BLaER1 treated with 17β-estradiol and CSF1 and Interleukin-3, amounts not matched to agents 10 nM and 100 nM (cell line): ENCODE data around the gene CEP250.
"Not testable (repeated sequence)": the region's sequence is repeated elsewhere in the genome, so short reads cannot be mapped to it uniquely, and the experiment has no call there.

ENCODE experiments used
- H3K27ac ChIP-seq, 11 experiments: shearing (Covaris generic); formaldehyde crosslinking; 2 replicates each; pipeline ENCODE4 v1.8.1; 2022
- H3K27me3 ChIP-seq, 11 experiments: shearing (Covaris generic); formaldehyde crosslinking; 2 replicates each; pipeline ENCODE4 v1.8.1; 2022
- H3K36me3 ChIP-seq, 11 experiments: shearing (Covaris generic); formaldehyde crosslinking; 2 replicates each; pipeline ENCODE4 v1.8.1; 2022
- H3K4me1 ChIP-seq, 10 experiments: shearing (Covaris generic); formaldehyde crosslinking; 2 replicates each; pipeline ENCODE4 v1.8.1; 2022
- H3K4me2 ChIP-seq, 11 experiments: shearing (Covaris generic); formaldehyde crosslinking; 2 replicates each; pipeline ENCODE4 v1.8.1; 2022
- H3K4me3 ChIP-seq, 10 experiments: shearing (Covaris generic); formaldehyde crosslinking; 2 replicates each; pipeline ENCODE4 v1.8.1; 2022
- H3K9ac ChIP-seq, 11 experiments: shearing (Covaris generic); formaldehyde crosslinking; 2 replicates each; pipeline ENCODE4 v1.8.1; 2022
- H3K9me3 ChIP-seq, 11 experiments: shearing (Covaris generic); formaldehyde crosslinking; replicated peaks in 1 of 11; 2 replicates each; pipeline ENCODE4 v1.8.1; 2022
- H4K20me1 ChIP-seq, 11 experiments: shearing (Covaris generic); formaldehyde crosslinking; 2 replicates each; pipeline ENCODE4 v1.8.1; 2022
- Cebpa-rat ChIP-seq, 11 experiments: shearing (Covaris generic); IDR thresholded peaks; 2 replicates each; pipeline ENCODE4 v1.8.1; 2022

CEP250 gene

DNA sequence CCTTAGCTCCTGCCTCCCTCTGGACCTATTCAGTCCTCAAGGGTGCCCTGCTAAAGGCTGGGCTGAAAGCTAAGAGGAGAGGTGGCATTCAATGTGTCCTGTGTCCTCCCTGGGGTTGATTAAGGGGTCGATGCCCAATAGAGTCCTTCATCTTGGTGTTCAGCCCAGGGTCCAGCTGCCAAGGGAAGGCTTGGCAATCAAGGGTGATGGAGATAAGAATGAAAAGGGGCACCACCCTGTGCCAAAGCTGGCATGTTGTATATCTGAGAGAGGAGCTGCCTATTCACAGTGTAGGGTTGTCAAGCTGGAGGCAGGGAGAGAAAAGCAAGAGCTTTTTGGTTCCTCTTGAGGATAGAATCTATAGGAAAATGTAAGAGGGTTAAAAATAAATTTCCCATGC is 61.7 kb downstream of the CEP250 start:
- no peaks in the 10 kb centered on the region for H3K27me3 ChIP-seq
- no peak overlapping the region for H3K9ac ChIP-seq
- H3K4me1 ChIP-seq = no peaks in the 10 kb centered on the region
- peaks cover 0 to 9% (median 0%) of the 10 kb centered on the region in 11 experiments; a peak in 3 of 22 replicates for H4K20me1 ChIP-seq
- H3K4me2 ChIP-seq = no peak overlapping the region
- no peak for TF ChIP-seq Cebpa-rat (IDR thresholded peaks at IDR 0.05)
- peaks cover 28 to 37% (median 33%) of the 10 kb centered on the region in 11 experiments for H3K36me3 ChIP-seq
- no peak overlapping the region for H3K27ac ChIP-seq
- no peaks in the 10 kb centered on the region for H3K9me3 ChIP-seq
- no peak overlapping the region for H3K4me3 ChIP-seq

DNA sequence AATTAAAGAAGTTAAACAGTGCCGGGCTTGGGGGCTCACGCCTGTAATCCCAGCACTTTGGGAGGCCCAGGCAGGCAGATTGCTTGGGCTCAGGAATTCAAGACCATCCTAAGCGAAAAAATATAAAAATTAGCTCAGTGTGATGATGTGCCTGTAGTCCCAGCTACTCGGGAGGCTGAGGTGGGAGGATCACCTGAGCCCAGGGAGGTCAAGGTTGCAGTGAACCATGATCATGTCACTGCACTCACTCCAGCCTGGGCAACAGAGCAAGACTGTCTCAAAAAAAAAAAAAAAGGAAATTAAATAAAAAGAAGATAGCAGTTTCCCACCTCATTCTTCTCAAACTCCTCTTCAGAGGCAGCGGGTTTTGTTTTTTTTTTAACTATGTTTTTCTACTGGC is 62.4 kb downstream of the CEP250 start:
- H3K36me3 ChIP-seq = peaks cover 22 to 31% (median 27%) of the 10 kb centered on the region in 11 experiments
- not testable (repeated sequence) for H3K27me3 ChIP-seq, H3K4me1 ChIP-seq, H3K4me2 ChIP-seq, H3K9ac ChIP-seq, H3K27ac ChIP-seq, H3K9me3 ChIP-seq, H4K20me1 ChIP-seq, H3K4me3 ChIP-seq

DNA sequence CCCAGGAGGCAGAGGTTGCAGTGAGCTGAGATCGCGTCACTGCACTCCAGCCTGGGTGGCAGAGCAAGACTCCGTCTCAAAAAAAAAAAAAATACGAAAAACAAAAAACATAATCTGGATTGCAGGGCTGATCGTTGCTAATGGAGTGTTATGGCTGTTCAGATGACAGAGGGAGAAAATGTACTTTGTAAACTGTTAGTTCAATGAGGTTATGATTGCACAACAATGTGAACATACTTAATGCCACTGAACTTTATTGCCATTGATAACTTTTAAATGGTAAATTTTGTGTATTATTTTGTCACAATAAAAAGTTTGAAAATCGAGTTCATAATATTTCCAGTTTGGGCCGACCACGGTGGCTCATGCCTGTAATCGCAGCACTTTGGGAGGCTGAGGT is 63.6 kb downstream of the CEP250 start:
- H3K4me3 ChIP-seq = no peak overlapping the region
- H4K20me1 ChIP-seq = no peaks in the 10 kb centered on the region; a peak in 2 of 22 replicates
- H3K4me1 ChIP-seq = no peaks in the 10 kb centered on the region
- H3K4me2 ChIP-seq = no peak overlapping the region
- no peaks in the 10 kb centered on the region for H3K27me3 ChIP-seq
- no peak overlapping the region for H3K9ac ChIP-seq
- H3K9me3 ChIP-seq = no peaks in the 10 kb centered on the region
- no peak overlapping the region for H3K27ac ChIP-seq
- H3K36me3 ChIP-seq = peaks cover 11 to 19% (median 15%) of the 10 kb centered on the region in 11 experiments; a peak in 21 of 22 replicates
- peak in 1 of 11 experiments; percentile 43; a peak in 3 of 22 replicates for TF ChIP-seq Cebpa-rat (IDR thresholded peaks at IDR 0.05)

DNA sequence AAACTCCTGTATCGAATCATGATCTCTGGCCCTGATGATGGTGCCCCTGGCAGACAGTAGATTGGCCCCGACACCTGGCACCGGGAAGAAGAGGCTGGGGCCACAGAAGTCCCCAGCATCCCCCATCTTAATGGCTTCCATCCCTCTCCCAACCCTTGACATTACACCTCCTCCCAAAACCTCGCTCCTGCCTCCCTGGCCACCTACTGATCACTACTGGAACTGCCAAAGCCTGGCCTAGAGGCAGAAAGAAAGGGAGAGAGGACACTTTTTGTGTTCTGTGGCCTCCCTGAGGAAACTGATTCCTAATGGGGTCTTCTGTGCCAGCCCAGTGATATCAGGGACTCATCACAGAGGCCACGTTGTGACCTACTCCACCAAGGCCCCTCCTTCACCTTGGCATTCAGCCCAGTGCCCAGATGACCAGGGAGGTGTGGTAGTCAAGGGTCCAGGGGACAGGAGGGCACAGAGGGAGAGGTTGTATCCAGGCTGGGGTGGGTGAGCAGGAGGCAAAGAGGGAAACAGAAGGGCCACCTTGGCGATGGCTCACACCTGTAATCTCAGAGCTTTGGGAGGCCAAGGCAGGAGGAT is 68.0 kb downstream of the CEP250 start:
- peaks cover 4 to 16% (median 11%) of the 10 kb centered on the region in 11 experiments; a peak in 16 of 22 replicates for H3K9me3 ChIP-seq
- no peak overlapping the region for H3K9ac ChIP-seq
- no peaks in the 10 kb centered on the region for H3K27me3 ChIP-seq
- H3K36me3 ChIP-seq = no peaks in the 10 kb centered on the region; a peak in 1 of 22 replicates
- no peaks in the 10 kb centered on the region for H4K20me1 ChIP-seq
- no peak overlapping the region for H3K27ac ChIP-seq
- no peak overlapping the region for H3K4me2 ChIP-seq
- no peak overlapping the region for H3K4me3 ChIP-seq
- H3K4me1 ChIP-seq = peaks cover 0 to 7% (median 2%) of the 10 kb centered on the region in 10 experiments; a peak in 7 of 20 replicates
- no peak for TF ChIP-seq Cebpa-rat (IDR thresholded peaks at IDR 0.05)

DNA sequence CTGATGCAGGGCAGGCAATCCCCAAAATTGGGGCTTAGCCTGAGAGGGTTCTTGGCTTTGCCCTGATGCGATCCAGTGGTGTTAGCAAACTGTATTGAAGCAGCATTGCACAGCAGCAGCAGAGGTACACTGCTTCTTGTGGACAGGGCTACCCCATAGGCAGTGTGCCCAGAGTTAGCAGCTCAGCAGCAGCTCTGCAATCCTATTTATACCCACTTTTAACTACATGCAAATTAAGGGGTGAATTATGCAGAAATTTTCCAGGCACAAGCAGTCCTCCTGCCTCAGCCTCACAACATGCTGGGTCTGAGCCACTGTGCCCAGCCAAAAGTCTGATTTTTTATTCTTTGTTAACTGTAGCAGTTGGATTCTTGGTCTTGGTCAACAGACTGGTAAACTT is 70.2 kb downstream of the CEP250 start:
- Histone ChIP-seq H3K4me1 (peaks cover 0 to 7% (median 2%) of the 10 kb centered on the region in 10 experiments; a peak in 7 of 20 replicates), H3K4me2 (no peak overlapping the region), H3K27me3 (no peaks in the 10 kb centered on the region), H3K36me3 (no peaks in the 10 kb centered on the region; a peak in 1 of 22 replicates), H3K9me3 (peaks cover 4 to 16% (median 11%) of the 10 kb centered on the region in 11 experiments; a peak in 16 of 22 replicates), H4K20me1 (no peaks in the 10 kb centered on the region), H3K4me3 (no peak overlapping the region), H3K9ac (no peak overlapping the region), H3K27ac (no peak overlapping the region)
- no peak for TF ChIP-seq Cebpa-rat (IDR thresholded peaks at IDR 0.05)

DNA sequence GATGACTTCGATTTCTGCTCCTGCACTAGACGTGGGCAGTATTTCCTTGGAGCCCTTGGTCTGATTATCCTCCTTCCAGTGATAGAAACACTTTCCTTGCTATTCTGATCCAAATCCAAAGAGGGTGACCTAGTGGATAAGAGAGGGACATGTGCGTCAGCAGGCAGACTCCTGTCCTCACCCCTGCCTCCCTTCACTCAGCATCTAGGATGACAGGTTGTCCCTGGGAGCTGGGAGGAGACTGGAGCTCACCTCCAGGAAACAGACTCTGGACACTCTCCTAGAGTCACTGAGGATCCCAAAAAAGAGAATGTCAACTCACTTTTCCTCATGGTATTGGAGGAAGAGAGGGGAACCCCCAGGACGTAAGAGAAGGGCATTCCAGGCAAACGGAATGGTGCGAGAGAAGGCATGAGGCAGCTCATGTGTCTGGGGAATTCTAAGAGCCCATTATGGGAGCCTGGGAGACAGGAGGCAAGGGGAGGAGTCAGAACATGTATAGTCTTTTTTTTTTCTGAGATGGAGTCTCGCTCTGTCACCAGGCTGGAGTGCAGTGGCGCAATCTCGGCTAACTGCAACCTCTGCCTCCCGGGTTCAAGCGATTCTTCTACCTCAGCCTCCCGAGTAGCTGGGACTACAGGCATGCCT is 71.8 kb downstream of the CEP250 start:
- no peak for TF ChIP-seq Cebpa-rat (IDR thresholded peaks at IDR 0.05)
- H3K4me3 ChIP-seq = no peak overlapping the region
- no peak overlapping the region for H3K9ac ChIP-seq
- H3K4me1 ChIP-seq = peaks cover 0 to 7% (median 2%) of the 10 kb centered on the region in 10 experiments; a peak in 7 of 20 replicates
- no peaks in the 10 kb centered on the region; a peak in 1 of 22 replicates for H3K36me3 ChIP-seq
- H3K4me2 ChIP-seq = peak overlapping the region in 1 of 11 experiments; percentile 34; a peak in 1 of 22 replicates
- no peak overlapping the region for H3K27ac ChIP-seq
- no peaks in the 10 kb centered on the region for H4K20me1 ChIP-seq
- H3K9me3 ChIP-seq = peaks cover 4 to 16% (median 11%) of the 10 kb centered on the region in 11 experiments; a peak in 16 of 22 replicates
- no peaks in the 10 kb centered on the region for H3K27me3 ChIP-seq

DNA sequence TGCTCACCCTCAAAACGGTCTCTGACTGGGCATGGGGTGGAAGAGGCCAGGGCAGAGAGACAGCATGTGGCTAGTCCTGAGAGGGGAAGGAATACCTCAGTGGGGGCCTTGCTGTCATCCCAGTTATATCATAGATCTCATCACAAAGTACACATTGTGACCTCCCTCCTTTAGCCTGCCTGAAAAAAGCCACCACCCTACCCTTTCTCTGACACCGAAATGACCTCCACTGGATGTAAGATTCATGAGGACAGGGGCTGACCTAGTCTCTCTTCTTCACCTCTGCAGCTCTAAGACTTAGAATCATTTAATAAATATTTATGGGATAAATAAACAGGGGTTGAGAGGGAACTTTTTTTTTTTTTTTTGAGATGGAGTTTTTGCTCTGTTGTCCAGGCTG is 74.2 kb downstream of the CEP250 start, which contains the start of gene C20orf173:
Gene C20orf173 (minus strand): TSS at position 101 of the 400 bp plus-strand sequence. CDS start 279 bp downstream, outside the sequence.
- Histone ChIP-seq H4K20me1 (no peaks in the 10 kb centered on the region), H3K27ac (no peak within 1 kb of the TSS), H3K9ac (no peak within 1 kb of the TSS), H3K9me3 (peaks cover 4 to 16% (median 11%) of the 10 kb centered on the region in 11 experiments; a peak in 16 of 22 replicates), H3K36me3 (no peaks in the 10 kb centered on the region; a peak in 1 of 22 replicates), H3K27me3 (no peaks in the 10 kb centered on the region), H3K4me1 (peaks cover 0 to 7% (median 2%) of the 10 kb centered on the region in 10 experiments; a peak in 7 of 20 replicates), H3K4me3 (no peak within 1 kb of the TSS), H3K4me2 (no peak within 1 kb of the TSS)
- no peak for TF ChIP-seq Cebpa-rat (IDR thresholded peaks at IDR 0.05)

DNA sequence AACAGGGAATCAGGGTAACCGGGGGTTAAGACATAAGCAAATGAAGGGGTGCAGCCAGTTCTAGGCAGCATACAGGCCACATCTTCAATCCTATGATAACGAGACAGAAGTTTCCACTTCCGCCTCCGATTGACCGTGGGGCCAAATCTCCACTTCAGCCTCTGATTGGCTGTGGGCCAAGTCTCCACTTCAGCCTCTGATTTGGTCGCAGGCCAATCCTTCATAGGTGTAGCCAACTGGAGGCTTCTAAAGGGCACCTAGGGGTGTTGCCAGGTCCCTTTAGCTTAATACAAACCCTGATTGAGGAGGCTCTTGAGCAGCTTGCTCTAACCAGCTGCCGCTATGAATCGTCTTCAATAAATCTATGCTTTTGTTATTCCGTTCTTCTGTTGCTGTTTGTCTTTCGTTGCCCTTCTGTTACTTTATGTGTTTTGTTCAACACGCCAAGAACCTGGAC is 84.4 kb downstream of the CEP250 start:
- no peaks in the 10 kb centered on the region for H4K20me1 ChIP-seq
- no peak overlapping the region for H3K4me3 ChIP-seq
- no peaks in the 10 kb centered on the region for H3K27me3 ChIP-seq
- no peak overlapping the region for H3K27ac ChIP-seq
- TF ChIP-seq Cebpa-rat (IDR thresholded peaks at IDR 0.05) = no peak
- H3K4me2 ChIP-seq = no peak overlapping the region
- H3K9ac ChIP-seq = no peak overlapping the region
- peaks cover 0 to 6% (median 0%) of the 10 kb centered on the region in 11 experiments; a peak in 1 of 22 replicates for H3K9me3 ChIP-seq
- H3K4me1 ChIP-seq = peaks cover 18 to 35% (median 32%) of the 10 kb centered on the region in 10 experiments
- peaks cover 0 to 21% (median 14%) of the 10 kb centered on the region in 11 experiments; a peak in 16 of 22 replicates for H3K36me3 ChIP-seq

DNA sequence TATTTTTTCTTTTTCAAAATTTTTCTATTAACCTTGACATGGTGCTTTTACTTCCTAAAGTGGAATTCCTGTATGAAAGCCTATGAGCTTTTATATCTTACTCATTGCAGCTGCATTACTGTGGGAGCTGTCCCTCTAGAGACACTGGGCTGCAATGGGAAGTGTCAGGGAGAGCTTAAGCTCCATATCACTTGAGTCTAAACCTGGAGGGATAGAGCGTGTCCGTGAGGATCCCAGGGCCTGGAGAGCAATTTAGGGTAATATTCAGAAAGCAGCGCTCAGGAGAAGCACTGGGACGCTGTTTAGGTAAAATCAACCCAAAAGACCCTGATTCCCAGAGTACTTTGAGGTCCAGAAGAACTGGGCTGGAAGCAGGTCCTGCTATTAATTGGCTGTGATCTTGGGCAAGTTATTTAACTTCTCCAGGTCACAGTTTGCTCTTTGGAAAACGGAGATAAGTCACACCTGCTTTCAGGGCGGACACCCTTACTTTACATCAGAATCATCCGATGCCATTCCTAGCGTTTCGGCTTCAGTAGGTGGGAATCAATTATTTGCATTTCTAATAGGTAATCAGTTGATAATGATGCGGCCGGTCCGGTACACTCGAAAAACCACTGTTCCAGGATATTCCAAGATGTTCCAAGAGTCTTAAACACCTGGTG is 85.9 kb downstream of the CEP250 start:
- Histone ChIP-seq H3K9me3 (peaks cover 0 to 6% (median 0%) of the 10 kb centered on the region in 11 experiments; a peak in 1 of 22 replicates), H3K4me3 (peak overlapping the region; percentile 67 to 88 (median 76); a peak in 19 of 20 replicates), H3K4me1 (peaks cover 18 to 38% (median 34%) of the 10 kb centered on the region in 10 experiments), H4K20me1 (no peaks in the 10 kb centered on the region), H3K36me3 (peaks cover 8 to 35% (median 16%) of the 10 kb centered on the region in 11 experiments; a peak in 19 of 22 replicates), H3K4me2 (peak overlapping the region; percentile 83 to 96 (median 86)), H3K27ac (no peak overlapping the region; a peak in 1 of 22 replicates), H3K9ac (peak overlapping the region in 9 of 11 experiments; percentile 29 to 85 (median 82); a peak in 9 of 22 replicates), H3K27me3 (no peaks in the 10 kb centered on the region)
- no peak for TF ChIP-seq Cebpa-rat (IDR thresholded peaks at IDR 0.05)
